ENCODE data around the gene RXRB. TPM values are rescaled to one million over a fixed set of nuclear protein-coding genes. Genes with fewer than 3 reads are reported as not detected.

The RXRB gene
- total and polyA plus RNA-seq, 10 of the 15 experiments (the other 5 are each of a cell fraction or from before 2014, with no cell fraction given), result 0.71 to 35.0 (median 20.4) TPM

- no peak for TF ChIP-seq EGR1 (IDR thresholded peaks at IDR 0.05; ENCODE audit: borderline replicate concordance in 1 of 2, low read depth in 2 of 2, low read length in 2 of 2)
- TF ChIP-seq KLF5 (IDR thresholded peaks at IDR 0.05; ENCODE audit: partially characterized antibody), result no peak
- TF ChIP-seq CBX5 (IDR thresholded peaks at IDR 0.05; ENCODE audit: low read depth), result no peak
- no peak for TF ChIP-seq RBBP5 (conservative IDR thresholded peaks at IDR 0.05)
Observed at GRCh38 chr6:33237741-33238140, 37.3 kb upstream of the RXRB start (continued).

GRCh38 chr6:33236852-33237251, 36.4 kb upstream of the RXRB start:
- no peaks in the 10 kb centered on the region for H3K36me3 ChIP-seq (ENCODE audit: control insufficient read depth in 2 of 2, insufficient read depth in 2 of 2, low read length in 1 of 2)
- SMC1A ChIA-PET (ENCODE audit: uncharacterized antibody, unreplicated experiment), result no interaction called here
- H3K9me3 ChIP-seq (replicated peaks; ENCODE audit: control insufficient read depth, insufficient read depth, low read length), result no peaks in the 10 kb centered on the region
- no TSS peak for BruUV-seq (replicated peaks)
- RAD21 ChIA-PET (ENCODE audit: unreplicated experiment), result interaction anchor here (2.6 kb wide), 1 partner anchor 12 kb away, joined by 6 read pairs; no protein-coding TSS in a partner anchor
- in situ Hi-C loops (cut with MboI), result no loop called here
- WGBS (ENCODE audit: insufficient coverage, insufficient replicate concordance, low lambda C conversion rate, missing lambda C conversion rate), result 61% methylated on average over 6 of the region's 6 CpGs
- ATAC-seq, result no peak
- H3K27me3 ChIP-seq (replicated peaks in 1 of 2; ENCODE audit: control insufficient read depth in 2 of 2, insufficient read depth in 2 of 2, low read length in 1 of 2), result peaks cover 2 to 3% of the 10 kb centered on the region in 2 experiments; a peak in 2 of 4 replicates
- no peaks in the 10 kb centered on the region for H3K79me2 ChIP-seq (ENCODE audit: control insufficient read depth, insufficient read depth, low read length)
- H3K4me2 ChIP-seq (ENCODE audit: control insufficient read depth, insufficient read depth), result no peak overlapping the region
- H3K4me1 ChIP-seq (ENCODE audit: control insufficient read depth, insufficient read depth, low read length), result no peaks in the 10 kb centered on the region
- FAIRE-seq, result no peak
- intact Hi-C loops (cut with micrococcal nuclease; ENCODE audit: unreplicated experiment), result no loop called here
- CTCF ChIA-PET, result interaction anchor here (1.5 kb wide), 1 partner anchor 10 kb away, joined by 4 read pairs; no protein-coding TSS in a partner anchor
- no peak overlapping the region for H3K4me3 ChIP-seq
- no peak overlapping the region for H2AFZ ChIP-seq (ENCODE audit: control insufficient read depth, low read depth, low read length)
- H3K27ac ChIP-seq (ENCODE audit: control insufficient read depth, insufficient read depth), result no peak overlapping the region
- no peak for DNase-seq (ENCODE audit: low read depth, low spot score)
- no peaks in the 10 kb centered on the region for H4K20me1 ChIP-seq (ENCODE audit: control insufficient read depth, insufficient read depth)
- H3K9ac ChIP-seq (ENCODE audit: control insufficient read depth, insufficient read depth, low read length), result no peak overlapping the region
- POLR2A ChIA-PET, result interaction anchor here (0.7 kb wide), 1 partner anchor 131 kb away, joined by 4 read pairs; no protein-coding TSS in a partner anchor
- no peak for TF ChIP-seq YY1 (IDR thresholded peaks at IDR 0.05; ENCODE audit: low read depth, low read length)
- TF ChIP-seq CTCF (IDR thresholded peaks at IDR 0.05 in 2 of 3, conservative IDR thresholded peaks at IDR 0.05 in 1 of 3; ENCODE audit: control insufficient read depth in 2 of 3, extremely low read depth in 1 of 3, insufficient read depth in 1 of 3, low read depth in 3 of 3, low read length in 3 of 3), result no peak
- TF ChIP-seq NBN (IDR thresholded peaks at IDR 0.05), result no peak
- TF ChIP-seq IRF5 (IDR thresholded peaks at IDR 0.05; ENCODE audit: borderline replicate concordance), result no peak
- no peak for TF ChIP-seq RUNX3 (IDR thresholded peaks at IDR 0.05; ENCODE audit: low read length)
- TF ChIP-seq TCF3 (IDR thresholded peaks at IDR 0.05; ENCODE audit: borderline replicate concordance, insufficient read depth, low read depth, low read length), result no peak
- TF ChIP-seq RELB (IDR thresholded peaks at IDR 0.05; ENCODE audit: low read depth), result no peak
- no peak for TF ChIP-seq TCF12 (IDR thresholded peaks at IDR 0.05; ENCODE audit: low read depth, low read length)
- TF ChIP-seq NR2C2 (IDR thresholded peaks at IDR 0.05; ENCODE audit: borderline replicate concordance, control insufficient read depth, insufficient read length, low read depth), result no peak
- no peak for TF ChIP-seq ATF7 (IDR thresholded peaks at IDR 0.05; ENCODE audit: low read depth)
- no peak for TF ChIP-seq E2F8 (IDR thresholded peaks at IDR 0.05; ENCODE audit: low read depth, partially characterized antibody)
- TF ChIP-seq GATAD2B (conservative IDR thresholded peaks at IDR 0.05; ENCODE audit: low read depth), result no peak
- no peak for TF ChIP-seq PAX8 (IDR thresholded peaks at IDR 0.05)

All from GM12878 (cell line).